ENCODE data around the gene KLK3. TPM values are rescaled to one million over a fixed set of nuclear protein-coding genes. Genes with fewer than 3 reads are reported as not detected.

Gene KLK3
- total RNA-seq, 2 donors from 2014 or later: not detected

GRCh38 chr19:50832666-50833065, 22.0 kb upstream of the KLK3 start:
- no peak for TF ChIP-seq CTCF (IDR thresholded peaks at IDR 0.05)
- DNase-seq (ENCODE audit: low spot score) (no peak), ATAC-seq (ENCODE audit: insufficient number of reproducible peaks, low FRiP score, low read depth) (no peak)
- Histone ChIP-seq H3K36me3 (no peaks in the 10 kb centered on the region), H3K4me3 (no peak overlapping the region), H3K9me3 (no peaks in the 10 kb centered on the region), H3K4me1 (ENCODE audit: control insufficient read depth in 1 of 2, low read depth in 2 of 2) (peaks cover 6% of the 10 kb centered on the region in 2 donors), H3K27ac (no peak overlapping the region), H3K27me3 (replicated peaks; ENCODE audit: insufficient read depth) (no peaks in the 10 kb centered on the region)

- Histone ChIP-seq H3K36me3 (no peaks in the 10 kb centered on the region), H3K4me3 (no peak within 1 kb of the TSS), H3K27me3 (replicated peaks; ENCODE audit: insufficient read depth) (no peaks in the 10 kb centered on the region), H3K9me3 (no peaks in the 10 kb centered on the region), H3K27ac (no peak within 1 kb of the TSS), H3K4me1 (ENCODE audit: control insufficient read depth in 1 of 2, low read depth in 2 of 2) (peaks cover 6% of the 10 kb centered on the region in 2 donors)
- no peak for TF ChIP-seq CTCF (IDR thresholded peaks at IDR 0.05)
- DNase-seq (ENCODE audit: low spot score) (no peak), ATAC-seq (ENCODE audit: insufficient number of reproducible peaks, low FRiP score, low read depth) (no peak)
Measured at GRCh38 chr19:50833117-50833801, 21.5 kb upstream of the KLK3 start, which contains the start of gene KLK15. KLK15 (minus strand) TSS chr19:50833574; CDS start chr19:50831492, 2,082 bp downstream.

GRCh38 chr19:50833802-50834167, 20.9 kb upstream of the KLK3 start:
- Histone ChIP-seq H3K4me3 (no peak overlapping the region), H3K4me1 (ENCODE audit: control insufficient read depth in 1 of 2, low read depth in 2 of 2) (peaks cover 6% of the 10 kb centered on the region in 2 donors), H3K36me3 (no peaks in the 10 kb centered on the region), H3K9me3 (no peaks in the 10 kb centered on the region), H3K27me3 (replicated peaks; ENCODE audit: insufficient read depth) (no peaks in the 10 kb centered on the region), H3K27ac (no peak overlapping the region)
- DNase-seq (ENCODE audit: low spot score): no peak
- TF ChIP-seq CTCF (IDR thresholded peaks at IDR 0.05): no peak
- no peak for ATAC-seq (ENCODE audit: insufficient number of reproducible peaks, low FRiP score, low read depth)

- no peak overlapping the region for H3K27ac ChIP-seq
- peaks cover 6% of the 10 kb centered on the region in 2 donors for H3K4me1 ChIP-seq (ENCODE audit: control insufficient read depth in 1 of 2, low read depth in 2 of 2)
- H3K36me3 ChIP-seq: no peaks in the 10 kb centered on the region
- TF ChIP-seq CTCF (IDR thresholded peaks at IDR 0.05): no peak
- H3K4me3 ChIP-seq: peak overlapping the region; percentile 71
- no peaks in the 10 kb centered on the region for H3K9me3 ChIP-seq
- H3K27me3 ChIP-seq (replicated peaks; ENCODE audit: insufficient read depth): no peaks in the 10 kb centered on the region
- no peak for DNase-seq (ENCODE audit: low spot score)
- no peak for ATAC-seq (ENCODE audit: insufficient number of reproducible peaks, low FRiP score, low read depth)
Measured at GRCh38 chr19:50835103-50835784, 19.5 kb upstream of the KLK3 start.

- no peaks in the 10 kb centered on the region for H3K9me3 ChIP-seq
- no peak for ATAC-seq (ENCODE audit: insufficient number of reproducible peaks, low FRiP score, low read depth)
- H3K4me3 ChIP-seq: peak overlapping the region; percentile 71
- H3K27me3 ChIP-seq (replicated peaks; ENCODE audit: insufficient read depth): no peaks in the 10 kb centered on the region
- peaks cover 6% of the 10 kb centered on the region in 2 donors for H3K4me1 ChIP-seq (ENCODE audit: control insufficient read depth in 1 of 2, low read depth in 2 of 2)
- no peak for TF ChIP-seq CTCF (IDR thresholded peaks at IDR 0.05)
- H3K36me3 ChIP-seq: no peaks in the 10 kb centered on the region
- DNase-seq (ENCODE audit: low spot score): no peak
- no peak overlapping the region for H3K27ac ChIP-seq
Measured at GRCh38 chr19:50835785-50836542, 18.8 kb upstream of the KLK3 start.

Measured in thoracic aorta (tissue), 2 donors.